KMS-11 (cell line): ENCODE measurements around the gene GLB1L3.

ENCODE experiments used
- H2AFZ ChIP-seq: fragments of 200-600 bp; sonication (generic); 2 replicates; pipeline ENCODE4 v1.6.1; 2016; ENCODE audit warnings: antibody characterized with exemption, mixed run types, low read depth
- H3K27ac ChIP-seq: fragments of 200-600 bp; sonication (generic); 2 replicates; pipeline ENCODE4 v1.6.1; 2016; ENCODE audit warnings: mild to moderate bottlenecking, mixed run types
- H3K27me3 ChIP-seq: fragments of 200-600 bp; sonication (generic); 2 replicates; pipeline ENCODE4 v1.6.1; 2017; ENCODE audit warnings: mild to moderate bottlenecking, low read depth, mixed run types, moderate library complexity; ENCODE audit not compliant: insufficient read depth
- H3K36me3 ChIP-seq: fragments of 200-600 bp; sonication (generic); 2 replicates; pipeline ENCODE4 v1.6.1; 2017; ENCODE audit warnings: mild to moderate bottlenecking, mixed run types; ENCODE audit not compliant: insufficient read depth
- H3K4me1 ChIP-seq: fragments of 200-600 bp; sonication (generic); 2 replicates; pipeline ENCODE4 v1.6.1; 2016; ENCODE audit warnings: mild to moderate bottlenecking, low read depth, mixed run types; ENCODE audit not compliant: poor library complexity, severe bottlenecking
- H3K4me2 ChIP-seq: fragments of 200-600 bp; sonication (generic); 2 replicates; pipeline ENCODE4 v1.7.0; 2016; ENCODE audit warnings: mild to moderate bottlenecking, mixed run types
- H3K4me3 ChIP-seq: fragments of 200-600 bp; sonication (generic); IDR thresholded peaks from 2 replicates; pipeline ENCODE4 v1.6.1; 2017; ENCODE audit warnings: low read depth, low read length, mixed read lengths; ENCODE audit not compliant: insufficient read depth
- H3K79me2 ChIP-seq: fragments of 200-600 bp; sonication (generic); 2 replicates; pipeline ENCODE4 v1.6.1; 2016; ENCODE audit warnings: low read depth, mixed run types; ENCODE audit not compliant: insufficient read depth
- H3K9ac ChIP-seq: fragments of 200-600 bp; sonication (generic); 2 replicates; pipeline ENCODE4 v1.6.1; 2016; ENCODE audit warnings: mild to moderate bottlenecking, mixed run types
- H4K20me1 ChIP-seq: fragments of 200-600 bp; sonication (generic); 2 replicates; pipeline ENCODE4 v1.6.1; 2016; ENCODE audit warnings: mild to moderate bottlenecking, mixed run types; ENCODE audit not compliant: insufficient read depth
- TF ChIP-seq, protein P1 (sequence below): fragments of 200-600 bp; sonication (generic); conservative IDR thresholded peaks from 2 replicates; pipeline ENCODE4 v1.6.1; 2017; ENCODE audit warnings: low read depth, mild to moderate bottlenecking, antibody characterized with exemption, low read length, moderate library complexity, mixed read lengths

Gene GLB1L3

DNA sequence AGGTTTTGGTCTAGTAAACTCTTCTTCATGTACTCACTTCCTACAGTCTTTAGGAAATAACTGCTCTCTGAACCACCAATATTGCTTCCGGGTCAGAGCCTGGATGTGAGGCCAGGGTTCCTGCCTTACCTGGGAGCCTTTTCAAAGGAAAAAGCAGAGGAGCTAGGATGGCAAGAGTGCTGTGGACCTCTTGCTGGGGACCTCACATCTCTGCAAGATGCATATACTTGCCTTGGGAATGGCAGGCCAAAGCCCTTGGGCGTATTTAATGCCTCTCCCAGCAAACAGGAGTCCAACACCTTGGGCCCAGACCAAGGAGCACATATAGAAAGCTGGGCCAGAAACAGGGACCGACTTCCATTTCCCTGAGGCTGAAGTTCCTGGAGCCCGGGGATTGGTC, 60.9 kb downstream of the GLB1L3 start:
- H3K27ac ChIP-seq = no peak overlapping the region
- no peak overlapping the region for H3K4me3 ChIP-seq
- H3K79me2 ChIP-seq = 0 out of 2 replicates have a peak, but pooled peaks cover 4% of the 10 kb centered on the region
- H4K20me1 ChIP-seq = no peaks in the 10 kb centered on the region
- H3K27me3 ChIP-seq = no peaks in the 10 kb centered on the region
- no peaks in the 10 kb centered on the region for H3K4me1 ChIP-seq
- H2AFZ ChIP-seq = no peak overlapping the region
- no peaks in the 10 kb centered on the region for H3K36me3 ChIP-seq
- no peak overlapping the region for H3K4me2 ChIP-seq
- no peak overlapping the region for H3K9ac ChIP-seq
- TF ChIP-seq, protein P1, sequence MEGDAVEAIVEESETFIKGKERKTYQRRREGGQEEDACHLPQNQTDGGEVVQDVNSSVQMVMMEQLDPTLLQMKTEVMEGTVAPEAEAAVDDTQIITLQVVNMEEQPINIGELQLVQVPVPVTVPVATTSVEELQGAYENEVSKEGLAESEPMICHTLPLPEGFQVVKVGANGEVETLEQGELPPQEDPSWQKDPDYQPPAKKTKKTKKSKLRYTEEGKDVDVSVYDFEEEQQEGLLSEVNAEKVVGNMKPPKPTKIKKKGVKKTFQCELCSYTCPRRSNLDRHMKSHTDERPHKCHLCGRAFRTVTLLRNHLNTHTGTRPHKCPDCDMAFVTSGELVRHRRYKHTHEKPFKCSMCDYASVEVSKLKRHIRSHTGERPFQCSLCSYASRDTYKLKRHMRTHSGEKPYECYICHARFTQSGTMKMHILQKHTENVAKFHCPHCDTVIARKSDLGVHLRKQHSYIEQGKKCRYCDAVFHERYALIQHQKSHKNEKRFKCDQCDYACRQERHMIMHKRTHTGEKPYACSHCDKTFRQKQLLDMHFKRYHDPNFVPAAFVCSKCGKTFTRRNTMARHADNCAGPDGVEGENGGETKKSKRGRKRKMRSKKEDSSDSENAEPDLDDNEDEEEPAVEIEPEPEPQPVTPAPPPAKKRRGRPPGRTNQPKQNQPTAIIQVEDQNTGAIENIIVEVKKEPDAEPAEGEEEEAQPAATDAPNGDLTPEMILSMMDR = no peak

DNA sequence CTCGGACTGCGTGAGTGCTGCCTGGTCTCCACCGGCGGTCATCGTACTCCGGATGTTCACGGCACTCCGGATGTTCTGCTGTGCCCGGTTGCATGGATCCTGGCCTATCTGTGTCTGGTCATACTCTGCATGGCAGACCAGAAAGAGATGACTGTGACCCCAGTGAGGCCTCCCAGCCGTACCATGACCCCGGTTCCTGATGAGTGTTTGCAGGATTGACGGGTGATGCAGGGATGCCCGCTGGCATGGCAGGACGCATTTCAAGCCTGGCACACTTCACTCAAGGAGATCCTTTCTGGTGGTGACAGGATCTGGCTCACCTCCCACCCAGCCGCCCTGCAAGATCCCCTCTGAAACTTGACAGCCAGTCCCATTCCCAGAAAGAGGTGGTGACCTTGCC, 61.9 kb downstream of the GLB1L3 start:
- Histone ChIP-seq H3K4me3 (no peak overlapping the region), H4K20me1 (no peaks in the 10 kb centered on the region), H3K9ac (no peak overlapping the region), H3K4me2 (no peak overlapping the region), H3K27ac (no peak overlapping the region), H3K4me1 (no peaks in the 10 kb centered on the region), H3K79me2 (no peaks in the 10 kb centered on the region), H3K27me3 (no peaks in the 10 kb centered on the region), H3K36me3 (no peaks in the 10 kb centered on the region), H2AFZ (no peak overlapping the region)
- TF ChIP-seq, protein P1 = no peak

DNA sequence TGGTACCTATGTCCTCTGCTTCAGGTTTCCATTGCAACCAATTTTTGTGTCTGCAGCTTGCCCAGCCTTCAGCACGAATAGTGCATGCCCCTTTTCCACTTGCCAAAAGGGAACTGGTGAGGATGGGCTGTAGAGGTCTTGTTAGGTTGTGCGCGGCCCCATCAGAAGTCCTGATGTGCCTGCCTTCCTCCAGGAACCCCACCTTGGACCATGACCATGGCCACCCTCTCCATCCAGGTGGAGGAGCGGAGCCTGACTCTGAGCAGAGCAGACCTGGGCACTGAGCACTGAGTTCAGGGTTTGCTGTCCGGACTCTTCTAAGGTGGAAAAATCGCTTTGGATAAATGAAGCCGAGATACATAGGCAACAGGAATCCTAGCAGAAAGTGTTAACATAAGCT, 62.5 kb downstream of the GLB1L3 start:
- Histone ChIP-seq H3K4me2 (no peak overlapping the region), H2AFZ (no peak overlapping the region), H3K4me1 (no peaks in the 10 kb centered on the region), H3K36me3 (no peaks in the 10 kb centered on the region), H3K9ac (no peak overlapping the region), H3K4me3 (no peak overlapping the region), H3K27ac (no peak overlapping the region), H4K20me1 (no peaks in the 10 kb centered on the region), H3K27me3 (no peaks in the 10 kb centered on the region), H3K79me2 (no peaks in the 10 kb centered on the region)
- TF ChIP-seq, protein P1 = no peak

DNA sequence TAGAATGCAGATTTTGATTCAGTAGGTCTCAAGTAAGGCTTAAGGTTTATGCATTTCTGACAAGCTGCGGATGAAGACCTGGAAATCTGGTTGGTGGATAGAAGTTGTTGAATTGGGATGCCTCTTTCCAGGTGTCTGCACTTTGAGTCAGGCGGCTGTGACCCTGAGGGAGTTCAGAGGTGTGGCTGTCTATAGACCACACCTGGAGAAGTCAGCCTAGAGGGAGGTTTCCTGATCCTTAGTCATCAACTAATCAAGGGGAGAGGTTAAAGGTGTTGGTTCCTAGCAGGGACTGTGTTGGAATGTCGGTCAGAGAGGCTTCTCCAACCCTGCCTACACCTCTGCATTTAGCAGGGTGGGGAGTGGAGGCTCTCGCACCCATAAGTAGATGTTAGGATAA, 63.6 kb downstream of the GLB1L3 start:
- no peak overlapping the region for H3K4me3 ChIP-seq
- H2AFZ ChIP-seq = no peak overlapping the region
- H3K36me3 ChIP-seq = no peaks in the 10 kb centered on the region
- H3K4me2 ChIP-seq = no peak overlapping the region
- H3K9ac ChIP-seq = no peak overlapping the region
- no peaks in the 10 kb centered on the region for H3K4me1 ChIP-seq
- H3K27ac ChIP-seq = no peak overlapping the region
- H3K27me3 ChIP-seq = no peaks in the 10 kb centered on the region
- TF ChIP-seq, protein P1 = no peak
- no peaks in the 10 kb centered on the region for H3K79me2 ChIP-seq
- no peaks in the 10 kb centered on the region for H4K20me1 ChIP-seq
